GM12874 (cell line): ENCODE results near the gene EXTL1.

Experiments
- CTCF ChIP-seq: IDR thresholded peaks from 2 replicates; pipeline ENCODE4 v1.5.1; 2011; ENCODE audit warnings: low read depth, mild to moderate bottlenecking, control low read depth, low read length, moderate library complexity; ENCODE audit not compliant: insufficient read depth

EXTL1 gene

GRCh38 chr1:26049531-26050247 is 28.1 kb downstream of the EXTL1 start:
- no peak for TF ChIP-seq CTCF

- no peak for TF ChIP-seq CTCF
These were observed 28.7 kb downstream of the EXTL1 start for GRCh38 chr1:26050248-26050640.

GRCh38 chr1:26053718-26054560 is 32.4 kb downstream of the EXTL1 start:
- TF ChIP-seq CTCF, result no peak

GRCh38 chr1:26055041-26055440 is 33.5 kb downstream of the EXTL1 start:
- TF ChIP-seq CTCF, result no peak

GRCh38 chr1:26057189-26057588 is 35.6 kb downstream of the EXTL1 start:
- TF ChIP-seq CTCF, result no peak

- no peak for TF ChIP-seq CTCF
These were observed 36.5 kb downstream of the EXTL1 start for GRCh38 chr1:26058052-26058595.

GRCh38 chr1:26059906-26060305 is 38.3 kb downstream of the EXTL1 start:
- TF ChIP-seq CTCF, result no peak
